Measurements from ENCODE around the gene ZNF428.
A peak's percentile ranks its signal among the peaks of the same experiment; 100 is the strongest.
"Not testable (repeated sequence)": the region's sequence is repeated elsewhere in the genome, so short reads cannot be mapped to it uniquely, and the experiment has no call there.

Gene ZNF428

DNA sequence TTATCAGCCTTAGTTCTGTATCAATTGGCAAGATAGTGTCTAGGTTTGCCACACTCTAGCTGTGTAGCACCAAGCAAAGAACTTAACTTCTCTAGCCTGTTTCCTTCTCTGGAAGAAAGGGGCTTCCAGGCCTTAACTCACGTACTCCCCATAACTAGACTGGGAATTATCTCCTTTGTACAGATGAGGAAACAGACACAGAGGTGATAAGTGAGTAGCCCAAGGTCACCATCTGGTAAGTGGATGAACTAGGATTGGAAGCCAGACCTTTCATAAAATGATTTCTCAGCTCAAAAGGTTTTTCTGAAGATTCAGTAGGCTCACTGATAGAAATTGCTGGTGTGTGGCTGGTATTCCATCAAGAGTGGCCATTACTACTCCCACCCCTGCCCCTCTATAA lies 3.1 kb downstream of the ZNF428 start:
- no peak for DNase-seq

DNA sequence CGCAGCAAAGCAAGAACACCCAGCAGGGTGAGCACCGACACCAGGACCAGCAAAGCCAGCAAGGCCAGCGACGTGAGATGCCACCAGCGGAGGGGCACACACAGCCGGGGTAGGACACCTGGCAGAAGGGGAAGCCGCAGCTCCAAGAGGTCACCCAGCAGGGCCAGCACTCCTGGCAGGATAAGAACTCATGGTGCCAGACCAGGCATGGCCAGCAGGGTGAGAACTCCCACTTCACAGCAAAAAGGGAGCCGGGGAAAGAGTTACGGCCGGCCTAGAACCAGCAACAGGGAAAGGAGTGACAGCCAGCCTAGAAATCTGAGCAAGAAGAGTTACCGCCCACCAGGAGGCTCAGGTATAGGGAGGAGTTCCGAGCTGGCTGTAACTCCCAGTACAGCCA lies 7.1 kb downstream of the ZNF428 start:
- DNase-seq: no peak

DNA sequence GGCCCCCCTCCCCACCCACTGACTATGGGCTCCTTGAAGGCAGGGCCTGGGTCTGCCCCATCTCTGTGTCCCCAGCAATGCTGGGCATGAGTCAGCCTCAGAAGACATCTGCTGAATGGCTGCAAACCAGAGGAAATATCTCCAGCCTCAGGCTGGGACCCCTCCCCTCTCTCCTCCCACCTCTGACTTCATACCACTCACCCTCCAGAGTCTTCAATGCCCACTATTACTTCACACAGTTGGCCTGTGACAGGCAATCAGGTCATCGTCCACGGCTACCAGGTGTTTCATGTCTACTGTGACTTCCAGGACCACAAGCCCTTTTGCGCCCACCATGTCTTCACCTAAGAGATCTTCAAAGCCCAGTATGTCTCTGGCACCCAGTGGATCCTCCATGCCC lies 7.6 kb downstream of the ZNF428 start, which contains the start of gene SRRM5:
Gene SRRM5, plus strand, starts transcription at position 301 of the 400 bp plus-strand sequence. Its CDS starts 34 bp downstream, at position 335.
- DNase-seq: no peak

DNA sequence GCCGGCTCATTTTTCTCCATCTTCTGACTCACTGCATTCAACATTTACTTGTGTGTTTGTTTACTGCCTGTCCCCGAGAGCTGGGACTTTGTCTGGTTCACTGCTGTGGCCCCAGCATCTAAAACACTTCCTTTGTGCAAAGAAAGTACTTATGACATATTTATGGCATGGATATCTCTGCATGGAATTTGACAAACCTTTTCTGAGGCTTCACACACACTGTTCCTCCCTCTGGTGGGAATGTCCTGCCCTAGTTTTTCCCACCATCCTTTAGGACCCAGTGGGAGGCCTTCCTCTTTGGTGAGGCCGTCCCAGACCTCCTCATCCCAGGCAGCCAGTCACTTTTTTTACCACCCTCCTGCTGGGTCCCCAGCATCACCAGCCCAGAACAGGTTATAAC lies 8.9 kb downstream of the ZNF428 start:
- no peak for DNase-seq

DNA sequence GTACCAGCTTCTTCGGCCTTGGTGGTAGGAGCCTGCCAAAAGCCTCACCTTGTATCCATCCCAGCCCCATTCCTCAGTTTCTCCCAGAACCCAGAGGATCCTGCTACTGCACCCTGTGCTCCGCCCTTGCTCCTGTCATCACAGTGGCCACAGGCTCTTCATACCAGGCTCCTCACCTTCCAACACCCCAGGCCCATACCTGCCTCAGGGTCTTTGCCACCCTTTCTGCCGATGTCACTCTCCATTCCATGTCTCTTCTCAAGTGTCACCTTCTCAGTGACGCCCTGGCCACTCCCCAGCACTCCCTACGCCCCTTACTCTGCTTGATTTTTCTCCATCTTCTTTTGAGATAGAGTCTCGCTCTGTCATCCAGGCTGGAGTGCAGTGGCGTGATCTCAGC lies 9.6 kb downstream of the ZNF428 start:
- no peak for DNase-seq

DNA sequence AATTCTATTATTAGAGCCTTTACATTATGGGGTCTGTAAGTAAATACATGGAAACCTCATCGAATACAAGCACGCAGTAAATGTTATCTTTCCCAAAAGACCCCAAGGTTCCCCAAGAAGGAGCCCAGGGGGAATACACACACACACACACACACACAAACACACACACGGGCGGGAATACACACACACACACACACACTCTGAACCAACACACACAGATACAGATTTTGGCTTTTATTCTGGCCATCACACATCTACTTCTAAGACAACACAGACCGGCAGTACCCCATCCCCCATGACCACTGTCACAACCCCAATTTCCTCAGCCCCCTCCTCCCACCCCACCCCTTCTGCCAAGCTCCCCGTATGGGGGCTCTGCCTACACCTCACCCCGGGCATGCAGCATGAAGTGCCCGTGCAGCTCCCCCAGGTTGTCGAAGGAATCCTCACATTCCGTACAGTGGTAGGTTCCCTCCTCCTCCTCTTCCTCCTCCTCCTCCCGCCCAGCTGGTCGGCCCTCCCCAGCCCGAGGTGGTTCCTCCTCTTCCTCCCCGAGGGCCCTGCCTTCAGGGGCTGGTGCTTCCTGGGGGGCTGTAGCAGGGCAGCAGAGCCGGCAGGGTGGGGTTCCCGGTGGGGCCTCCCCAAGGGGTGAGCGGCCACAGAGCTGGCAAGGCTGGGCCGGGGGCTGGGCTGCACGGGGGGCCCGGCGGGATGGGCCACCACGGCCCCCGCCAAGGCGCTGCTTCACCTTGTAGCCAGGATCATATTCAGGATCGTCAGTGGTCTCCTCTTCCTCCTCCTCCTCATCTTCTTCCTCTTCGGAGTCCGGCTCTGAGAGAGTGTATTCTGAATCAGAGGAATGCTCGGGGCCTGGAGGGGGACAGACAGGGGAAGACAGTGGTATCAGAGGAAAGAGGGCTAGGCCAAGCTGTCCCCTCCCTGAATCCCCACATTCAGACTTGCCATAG lies 11.9 kb downstream of the ZNF428 start:
- no peak for DNase-seq

DNA sequence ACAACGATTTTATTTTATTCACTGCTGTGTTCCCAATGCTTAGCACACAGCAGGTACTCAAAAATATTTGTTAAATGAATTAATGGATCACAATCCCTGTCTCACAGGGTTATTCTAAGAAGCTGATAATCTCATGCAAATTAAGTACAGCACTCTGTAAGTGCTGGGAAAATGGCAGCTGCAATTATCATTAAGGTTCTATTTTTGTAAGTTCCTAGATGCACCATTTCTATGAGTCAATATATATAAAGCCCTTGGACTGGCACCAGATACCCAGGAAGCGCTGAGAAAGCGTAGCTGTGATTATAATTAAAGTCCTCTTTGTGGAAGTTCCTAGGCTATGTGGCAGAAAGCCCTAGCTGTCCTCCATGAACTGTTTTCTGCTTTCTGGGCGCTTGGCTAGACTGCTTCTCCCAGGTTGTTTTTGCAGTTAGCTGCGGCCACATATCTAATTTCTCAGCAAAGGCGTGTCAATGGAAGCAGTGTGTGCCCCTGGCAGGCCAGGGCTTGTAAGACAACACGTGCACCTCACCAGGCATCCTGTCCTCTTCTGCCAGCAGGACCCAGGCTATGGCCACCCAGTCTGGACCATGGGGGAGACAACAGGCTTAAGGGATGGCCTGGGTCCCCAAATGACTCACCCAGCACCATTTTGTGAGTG lies 12.7 kb downstream of the ZNF428 start:
- DNase-seq: no peak

DNA sequence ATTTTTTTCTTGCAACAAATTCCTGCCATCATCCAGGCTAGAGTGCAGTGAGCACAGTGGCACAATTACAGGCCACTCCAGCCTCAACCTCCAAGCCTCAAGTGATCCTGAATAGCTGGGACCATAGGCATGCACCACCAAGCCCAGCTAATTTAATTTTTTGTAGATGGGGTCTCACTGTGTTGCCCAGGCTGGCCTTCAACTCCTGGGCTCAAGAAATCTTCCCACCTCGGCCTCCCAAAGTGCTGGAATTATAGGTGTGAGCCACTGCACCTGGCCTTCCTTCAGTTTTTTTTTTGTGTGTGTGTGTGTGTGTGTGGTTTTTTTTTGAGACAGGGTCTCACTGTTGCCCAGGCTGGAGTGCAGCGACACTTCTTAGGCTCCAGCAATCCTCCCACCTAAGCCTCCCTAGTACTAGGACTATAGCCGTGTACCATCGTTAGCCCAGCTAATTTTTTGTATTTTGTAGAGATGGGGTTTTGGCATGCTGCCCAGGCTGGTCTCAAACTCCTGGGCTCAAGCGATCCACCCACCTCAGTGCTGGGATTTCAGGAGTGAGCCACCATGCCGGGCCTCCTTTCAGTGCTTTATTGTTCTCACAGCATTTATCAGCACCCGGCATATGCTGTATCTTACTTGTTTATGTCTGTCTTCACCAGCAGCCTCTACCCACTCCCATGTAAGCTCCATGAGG lies 13.4 kb downstream of the ZNF428 start:
- no peak for DNase-seq

DNA sequence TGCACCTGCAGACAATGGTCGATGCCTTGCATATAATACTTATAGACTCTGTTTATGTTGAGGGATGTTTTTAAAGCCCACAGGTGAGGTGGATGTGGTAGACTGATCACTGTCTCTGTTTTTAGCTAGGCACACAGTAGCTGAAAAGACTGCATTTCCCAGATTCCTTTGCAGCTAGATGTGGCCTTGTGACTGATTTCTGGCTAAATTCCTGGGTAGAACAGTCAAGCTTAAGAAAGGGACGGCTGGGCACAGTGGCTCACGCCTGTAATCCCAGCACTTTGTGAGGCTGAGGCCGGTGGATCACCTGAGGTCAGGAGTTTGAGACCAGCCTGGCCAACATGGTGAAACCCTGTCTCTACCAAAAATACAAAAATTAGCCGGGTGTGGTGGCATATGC lies 19.1 kb downstream of the ZNF428 start:
- not testable (repeated sequence) for DNase-seq

DNA sequence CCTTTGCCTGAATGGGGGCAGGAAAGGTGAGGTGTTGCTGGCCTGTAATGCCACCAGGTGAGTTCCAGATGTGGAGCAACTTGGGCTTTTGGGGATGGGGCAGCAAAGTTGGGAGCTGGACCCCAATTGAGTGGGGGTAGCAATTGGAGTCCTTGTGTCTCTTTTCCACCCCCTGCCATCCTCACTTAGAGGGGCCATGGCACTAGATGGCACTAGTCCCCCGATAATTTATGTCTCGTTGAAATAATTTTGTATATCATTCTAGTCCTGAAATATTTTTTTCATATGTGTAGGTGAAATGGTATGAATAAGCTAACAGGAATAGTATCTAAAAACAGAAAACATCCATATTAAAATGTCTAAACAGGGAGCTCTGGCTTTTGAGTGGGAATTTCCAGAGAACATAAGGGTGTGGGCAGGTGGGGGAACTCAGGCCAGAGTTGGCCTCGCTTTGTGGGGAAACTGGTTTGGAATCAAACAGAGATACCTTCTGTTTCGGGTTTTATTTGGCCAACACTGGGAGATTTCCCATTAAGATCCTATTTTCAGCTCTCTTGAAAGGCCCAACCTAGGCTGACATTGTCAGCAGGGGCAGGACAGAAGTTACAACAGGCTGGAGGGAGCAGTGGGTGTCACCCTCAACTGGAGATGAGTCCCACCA lies 19.7 kb downstream of the ZNF428 start:
- no peak for DNase-seq

DNA sequence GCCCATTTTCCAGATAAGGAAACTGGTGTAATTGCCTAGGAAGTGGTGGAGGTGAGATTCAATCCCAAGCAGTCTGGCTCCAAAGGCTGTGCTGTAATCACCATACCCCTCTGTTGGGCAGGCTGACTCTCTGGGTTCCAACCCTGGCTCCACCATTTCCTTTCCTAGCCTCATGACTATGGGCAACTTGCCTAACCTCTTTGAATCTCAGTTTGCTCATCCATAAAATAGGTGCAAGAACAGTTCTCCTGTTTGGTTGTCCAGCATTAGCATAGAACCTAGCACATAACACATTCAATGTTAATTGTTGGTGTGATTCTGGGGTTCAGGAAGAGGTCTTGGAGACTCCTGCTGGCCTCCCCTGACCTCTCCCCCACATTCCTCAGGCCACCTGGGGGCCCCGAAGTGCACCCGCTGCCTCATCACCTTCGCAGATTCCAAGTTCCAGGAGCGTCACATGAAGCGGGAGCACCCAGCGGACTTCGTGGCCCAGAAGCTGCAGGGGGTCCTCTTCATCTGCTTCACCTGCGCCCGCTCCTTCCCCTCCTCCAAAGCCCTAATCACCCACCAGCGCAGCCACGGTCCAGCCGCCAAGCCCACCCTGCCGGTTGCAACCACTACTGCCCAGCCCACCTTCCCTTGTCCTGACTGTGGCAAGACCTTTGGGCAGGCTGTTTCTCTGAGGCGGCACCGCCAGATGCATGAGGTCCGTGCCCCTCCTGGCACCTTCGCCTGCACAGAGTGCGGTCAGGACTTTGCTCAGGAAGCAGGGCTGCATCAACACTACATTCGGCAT lies 20.8 kb downstream of the ZNF428 start:
- DNase-seq: no peak

DNA sequence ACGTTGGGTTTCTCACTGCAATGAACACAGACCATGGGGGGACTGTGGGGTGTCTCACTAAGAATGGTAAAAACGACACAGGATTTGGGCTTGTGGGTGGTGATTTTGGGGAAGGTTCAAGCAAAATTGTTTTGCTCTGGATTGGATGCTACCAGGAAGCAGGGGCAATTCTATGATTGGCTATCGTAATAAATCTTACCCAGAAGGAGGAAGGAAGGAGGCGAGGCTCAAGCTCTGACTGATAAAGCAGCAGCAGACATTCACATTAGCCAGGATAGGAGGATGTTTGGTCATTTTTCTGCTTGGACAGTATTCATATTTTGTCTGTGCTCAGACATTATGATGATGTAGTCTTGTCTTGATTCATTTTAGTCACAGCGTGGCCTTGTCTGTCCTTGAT lies 21.6 kb downstream of the ZNF428 start:
- no peak for DNase-seq

DNA sequence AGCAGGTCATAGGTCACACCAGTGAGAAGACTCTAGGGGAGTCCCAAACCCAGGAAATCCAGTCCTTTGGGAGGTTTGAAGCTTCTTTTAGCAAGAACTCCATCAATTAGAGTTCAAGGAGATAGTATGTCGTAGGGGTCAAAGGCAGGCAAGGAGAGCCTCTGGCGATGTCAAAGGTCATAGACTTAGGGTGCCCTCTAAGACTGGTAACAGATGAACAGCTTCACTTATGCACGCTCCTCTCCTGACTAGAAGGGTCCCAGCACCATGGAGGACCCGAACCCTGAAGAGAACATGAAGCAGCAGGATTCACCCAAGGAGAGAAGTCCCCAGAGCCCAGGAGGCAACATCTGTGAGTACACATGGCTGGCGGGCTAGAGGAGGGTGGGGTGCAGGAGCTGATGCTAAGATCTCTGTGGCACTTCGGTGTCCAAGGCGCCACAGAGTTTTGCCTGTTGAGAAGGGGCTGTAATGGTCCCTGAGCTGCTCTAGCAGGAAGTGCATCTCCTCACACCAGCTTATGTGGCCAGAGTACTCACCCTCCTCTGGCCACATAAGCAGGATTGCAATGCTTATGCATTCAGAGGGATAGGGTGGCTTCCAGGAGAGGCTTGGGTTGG lies 22.5 kb downstream of the ZNF428 start:
- no peak for DNase-seq

DNA sequence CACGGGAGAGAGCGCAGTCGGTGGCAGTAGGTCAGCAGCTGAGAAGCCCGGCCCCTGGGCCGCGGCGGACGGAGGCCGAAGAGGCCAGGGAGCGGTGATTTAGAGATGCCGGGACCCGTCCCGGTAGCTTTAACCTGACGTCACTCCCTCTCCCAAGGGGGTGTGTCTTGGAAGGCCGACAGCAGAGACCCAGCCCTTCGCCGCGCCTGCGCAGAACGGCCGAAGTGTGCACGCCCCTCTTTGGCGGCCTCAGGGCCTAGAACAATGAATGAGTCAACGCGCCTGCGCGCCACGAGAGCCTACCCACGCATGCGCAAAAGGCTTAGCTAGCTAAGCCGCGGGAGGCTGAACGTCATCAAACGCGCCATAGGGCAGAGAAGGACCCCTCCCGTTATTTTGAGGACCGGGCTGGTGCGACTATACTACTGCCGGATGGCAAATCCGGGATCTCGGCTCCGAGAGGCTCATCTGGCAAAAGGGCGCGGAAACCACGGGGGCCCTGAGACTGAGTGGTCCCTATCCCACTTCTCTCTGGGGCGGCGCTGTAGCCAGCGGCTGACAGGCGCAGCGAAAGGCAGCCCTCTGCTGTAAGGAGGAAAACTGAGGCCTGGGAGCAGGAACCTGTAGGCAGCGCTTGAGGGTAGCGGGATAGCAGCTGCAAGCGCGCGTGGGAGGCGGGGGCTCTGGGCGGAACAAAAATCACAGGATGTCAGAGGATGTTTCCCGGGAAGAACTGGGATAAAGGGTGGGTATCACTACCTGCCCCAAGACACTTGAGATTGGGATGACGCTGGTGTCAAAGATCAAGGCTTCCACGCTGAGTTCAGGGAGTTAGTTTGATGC lies 23.2 kb downstream of the ZNF428 start, which contains the start of the genes IRGQ and ZNF576:
Gene IRGQ, minus strand, starts transcription at position 136 of the 843 bp plus-strand sequence. CDS start 796 bp downstream, outside the sequence.
Gene ZNF576, plus strand, starts transcription at position 597 of the 843 bp plus-strand sequence. CDS start 514 bp downstream, outside the sequence.
- peak; percentile 100 for DNase-seq

DNA sequence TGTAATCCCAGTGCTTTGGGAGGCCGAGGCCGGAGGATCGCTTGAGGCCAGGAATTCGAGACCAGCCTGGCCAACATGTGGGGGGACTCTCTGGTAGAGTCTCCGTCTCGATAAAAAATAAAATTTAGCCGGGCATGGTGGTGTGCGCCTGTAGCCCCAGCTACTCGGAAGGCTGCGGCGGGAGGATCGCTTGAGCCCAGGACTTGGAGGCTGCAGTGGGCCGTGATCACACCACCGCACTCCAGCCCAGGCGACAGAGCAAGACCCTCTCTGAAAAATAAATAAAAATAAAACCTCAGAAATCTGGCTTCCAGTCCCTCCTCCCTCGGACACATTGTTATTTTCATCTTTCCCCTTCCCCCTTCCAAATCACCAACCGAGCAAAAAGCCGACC lies 23.8 kb downstream of the ZNF428 start:
- no peak for DNase-seq

DNA sequence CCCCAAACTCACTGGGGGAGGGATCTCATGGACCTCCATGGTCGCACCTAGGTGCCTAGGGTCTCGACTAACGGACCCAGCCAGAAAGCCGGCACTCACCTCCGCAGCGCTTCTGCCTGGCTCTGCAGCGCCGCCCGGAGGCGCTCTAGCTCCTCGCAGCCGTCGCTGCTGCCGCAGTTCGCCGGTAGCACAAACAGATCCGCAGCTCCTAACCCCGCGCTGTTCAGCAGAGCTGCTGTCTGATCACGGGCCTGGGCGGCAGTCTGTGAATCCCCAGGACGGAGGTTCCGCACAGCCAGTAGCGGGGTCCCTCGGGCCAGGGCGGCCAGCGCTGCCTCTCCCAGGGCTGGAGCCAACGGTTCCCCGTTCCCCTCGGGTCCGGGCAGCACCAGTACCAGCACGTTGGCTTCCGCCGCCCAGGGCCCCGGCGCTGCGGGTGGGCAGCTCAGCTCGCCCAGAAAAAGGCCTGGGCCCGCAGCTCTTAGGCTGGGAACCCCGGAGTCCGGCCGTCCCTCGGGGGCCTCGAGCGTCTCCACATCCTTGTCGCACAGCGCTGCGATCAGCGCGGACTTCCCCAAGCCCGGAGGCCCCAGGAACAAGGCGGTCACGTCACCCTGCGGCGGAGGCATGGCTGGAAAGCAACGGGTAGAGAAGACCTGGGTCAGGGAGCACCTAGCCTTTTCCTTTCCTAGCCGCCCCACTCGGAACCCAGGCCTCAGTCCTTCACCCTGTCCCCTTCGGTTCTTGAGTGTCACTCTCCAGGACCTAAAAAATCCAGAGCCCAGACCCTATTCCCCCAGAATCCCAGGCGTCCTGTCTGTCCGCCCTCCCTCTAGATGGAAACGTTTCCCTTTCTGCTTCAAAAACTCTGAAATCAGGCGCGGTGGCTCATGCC lies 24.5 kb downstream of the ZNF428 start:
- DNase-seq: peak; percentile 57 to 85 (median 60)

DNA sequence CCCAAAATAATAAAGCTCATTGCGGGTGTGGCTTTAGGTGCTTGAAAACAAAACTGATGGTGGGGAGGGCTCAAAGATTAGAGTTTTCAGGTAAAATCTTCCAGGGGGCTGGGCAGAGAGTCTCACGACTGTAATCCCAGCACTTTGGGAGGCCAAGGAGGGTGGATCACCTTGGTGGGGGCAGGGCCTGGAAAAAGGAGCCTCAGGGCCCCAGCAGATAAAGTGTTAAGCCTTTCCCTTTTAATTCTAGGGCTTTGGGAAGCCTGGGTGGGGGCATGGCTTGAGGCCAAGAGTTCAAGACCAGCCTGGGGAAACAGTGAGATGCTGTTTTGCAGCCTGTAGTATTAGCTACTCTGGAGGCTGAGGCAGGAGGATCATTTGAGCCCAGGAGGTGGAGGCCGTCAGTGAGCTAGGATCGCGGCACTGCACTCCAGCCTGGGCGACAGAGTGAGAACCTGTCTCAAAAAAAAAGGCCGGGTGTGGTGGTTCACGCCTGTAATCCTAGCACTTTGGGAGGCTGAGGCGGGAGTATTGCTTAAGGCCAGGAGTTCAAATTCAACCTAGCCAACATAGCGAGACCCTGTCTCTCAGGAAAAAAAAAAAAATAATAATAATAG lies 25.2 kb downstream of the ZNF428 start:
- DNase-seq: no peak

DNA sequence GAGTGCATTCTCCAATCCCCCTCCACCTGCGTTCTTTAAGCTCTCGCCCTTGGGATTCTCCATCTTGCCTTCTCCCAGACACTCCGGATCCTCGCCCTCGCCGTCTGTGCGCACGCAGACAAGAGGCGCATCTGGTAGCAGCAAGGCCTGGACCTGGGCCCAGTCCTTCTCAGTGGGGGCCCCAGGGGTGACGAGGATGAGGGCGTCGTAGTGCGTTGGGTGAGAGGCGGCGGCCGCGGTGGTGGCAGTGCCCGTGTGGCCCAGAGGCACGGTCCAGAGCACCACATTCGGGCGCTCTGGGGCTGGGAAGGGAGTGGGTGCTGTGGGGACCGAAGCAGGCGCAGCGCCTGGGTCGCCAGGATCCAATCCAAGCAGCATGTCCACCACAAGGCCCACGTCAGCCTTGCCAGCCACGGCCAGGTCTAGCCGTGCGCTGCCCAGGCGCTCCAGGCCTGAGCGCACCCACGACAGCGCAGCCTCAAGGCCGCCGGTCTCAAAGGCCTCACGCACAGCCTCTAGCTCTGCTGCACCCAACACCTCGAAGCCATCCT lies 26.6 kb downstream of the ZNF428 start:
- DNase-seq: no peak

Measured in T-helper 1 cell (primary cell).